ENCODE data around the gene FRMD4A. TPM values are rescaled to one million over a fixed set of nuclear protein-coding genes. Genes with fewer than 3 reads are reported as not detected.

Gene FRMD4A
- polyA plus RNA-seq, 1 of the 3 experiments (the other 2 are of a cell fraction), result 37.7 TPM

GRCh38 chr10:13604357-13605040 is 726.2 kb downstream of the FRMD4A start:
- H4K20me1 ChIP-seq (ENCODE audit: insufficient read depth), result no peaks in the 10 kb centered on the region

GRCh38 chr10:13597909-13598308 is 732.8 kb downstream of the FRMD4A start:
- no peaks in the 10 kb centered on the region for H4K20me1 ChIP-seq (ENCODE audit: insufficient read depth)
- H2AFZ ChIP-seq (ENCODE audit: low read depth), result no peak overlapping the region
- H3K9ac ChIP-seq, result no peak overlapping the region
- H3K27me3 ChIP-seq (ENCODE audit: insufficient read depth), result no peaks in the 10 kb centered on the region
- ChIA-PET CTCF (interaction anchor here (0.7 kb wide), 1 partner anchor 11 kb away, joined by 3 read pairs; the partner anchor contains the start of gene PRPF18), POLR2A (no interaction called here)
- H3K9me2 ChIP-seq, result no peaks in the 10 kb centered on the region
- DNase-seq, result no peak
- H3K4me1 ChIP-seq (ENCODE audit: control insufficient read depth in 1 of 2, insufficient read depth in 2 of 2, low read depth in 1 of 2, low read length in 1 of 2), result peaks cover 0 to 4% of the 10 kb centered on the region in 2 experiments; a peak in 1 of 4 replicates
- H3K27ac ChIP-seq (ENCODE audit: low read depth in 2 of 2, low read length in 1 of 2), result no peak overlapping the region
- no peak overlapping the region for H3K4me3 ChIP-seq (ENCODE audit: low read depth in 2 of 2, low read length in 1 of 2)
- no peak overlapping the region for H3K4me2 ChIP-seq
- TF ChIP-seq IRF3 (IDR thresholded peaks at IDR 0.05; ENCODE audit: low read depth, low read length) (no peak), FOSL2 (IDR thresholded peaks at IDR 0.05; ENCODE audit: borderline replicate concordance, low read depth) (no peak), PBX3 (IDR thresholded peaks at IDR 0.05) (no peak), JUND (IDR thresholded peaks at IDR 0.05) (no peak), RCOR1 (IDR thresholded peaks at IDR 0.05; ENCODE audit: low read length) (no peak), RFX5 (IDR thresholded peaks at IDR 0.05; ENCODE audit: low read length) (no peak)
- peaks cover 41 to 62% of the 10 kb centered on the region in 2 experiments for H3K36me3 ChIP-seq (replicated peaks in 1 of 2; ENCODE audit: control insufficient read depth in 1 of 2, insufficient read depth in 2 of 2, low read length in 1 of 2)
- peaks cover 34% of the 10 kb centered on the region for H3K79me2 ChIP-seq (ENCODE audit: insufficient read depth)
- H3F3A ChIP-seq (replicated peaks; ENCODE audit: insufficient read depth), result peaks cover 8% of the 10 kb centered on the region
- H3K9me3 ChIP-seq, result no peaks in the 10 kb centered on the region
- WGBS (ENCODE audit: low lambda C conversion rate), result 95% methylated on average over 5 of the region's 5 CpGs

More at GRCh38 chr10:13604357-13605040, 726.2 kb downstream of the FRMD4A start:
- POLR2A ChIA-PET, result no interaction called here
- H3K79me2 ChIP-seq (ENCODE audit: insufficient read depth), result no peaks in the 10 kb centered on the region
- no peak overlapping the region for H3K27ac ChIP-seq (ENCODE audit: low read depth in 2 of 2, low read length in 1 of 2)
- no peak for DNase-seq
- no peak overlapping the region for H2AFZ ChIP-seq (ENCODE audit: low read depth)
- TF ChIP-seq USF2 (IDR thresholded peaks at IDR 0.05; ENCODE audit: borderline replicate concordance, low read depth, low read length) (no peak), FOXJ3 (CRISPR knock-in tag; IDR thresholded peaks at IDR 0.05) (no peak), EP300 (IDR thresholded peaks at IDR 0.05; ENCODE audit: borderline replicate concordance in 1 of 2, low read depth in 1 of 2, low read length in 1 of 2) (no peak)
- H3K4me2 ChIP-seq, result no peak overlapping the region
- no peak overlapping the region for H3K4me3 ChIP-seq (ENCODE audit: low read depth in 2 of 2, low read length in 1 of 2)
- no peaks in the 10 kb centered on the region for H3K9me3 ChIP-seq
- WGBS (ENCODE audit: low lambda C conversion rate), result 87% methylated on average over 2 of the region's 2 CpGs
- no peak overlapping the region for H3K9ac ChIP-seq
- H3K9me2 ChIP-seq, result no peaks in the 10 kb centered on the region
- H3K27me3 ChIP-seq (ENCODE audit: insufficient read depth), result no peaks in the 10 kb centered on the region
- H3F3A ChIP-seq (replicated peaks; ENCODE audit: insufficient read depth), result peaks cover under 1% of the 10 kb centered on the region
- H3K4me1 ChIP-seq (ENCODE audit: control insufficient read depth in 1 of 2, insufficient read depth in 2 of 2, low read depth in 1 of 2, low read length in 1 of 2), result peaks cover 0 to 4% of the 10 kb centered on the region in 2 experiments; a peak in 1 of 4 replicates
- peaks cover 46 to 58% of the 10 kb centered on the region in 2 experiments for H3K36me3 ChIP-seq (replicated peaks in 1 of 2; ENCODE audit: control insufficient read depth in 1 of 2, insufficient read depth in 2 of 2, low read length in 1 of 2)
- CTCF ChIA-PET, result interaction anchor here (1.5 to 2.8 kb wide), 3 partner anchors 9 to 18 kb away, joined by 3 to 15 read pairs (median 3); partner anchors contain the start of gene PRPF18
